Transverse colon (tissue), 4 donors: Measurements from ENCODE around the gene VEPH1. TPM values are rescaled to one million over a fixed set of nuclear protein-coding genes. Genes with fewer than 3 reads are reported as not detected.

Experiments
- DNase-seq: peaks from one replicate; pipeline ENCODE4 v3.0.0-alpha.2; 2019
- H3K27ac ChIP-seq, 4 donors: fragments of 200-600 bp; sonication (generic); 2 replicates each; pipeline ENCODE4 v1.5.1; 2016 to 2018; ENCODE audit warnings: inconsistent platforms in 4 of 4
- H3K27me3 ChIP-seq: fragments of 200-600 bp; sonication (generic); 2 replicates; pipeline ENCODE4 v1.5.1; 2017; ENCODE audit warnings: inconsistent platforms
- H3K36me3 ChIP-seq, 4 donors: fragments of 200-600 bp; sonication (generic); 2 replicates each; pipeline ENCODE4 v1.5.1; 2017 to 2019; ENCODE audit warnings: inconsistent platforms in 4 of 4
- H3K4me1 ChIP-seq, 4 donors: fragments of 200-600 bp; sonication (generic); 2 replicates each; pipeline ENCODE4 v1.5.1; 2017 to 2020; ENCODE audit warnings: inconsistent platforms in 4 of 4
- H3K4me3 ChIP-seq, 4 donors: fragments of 200-600 bp; sonication (generic); 1 replicate in 1 of 4; 2 replicates in 3 of 4; pipeline versions ENCODE4 v1.5.1 to v1.6.1; 2017 to 2019; ENCODE audit warnings: inconsistent platforms in 4 of 4
- H3K9me3 ChIP-seq, 2 donors: fragments of 200-600 bp; sonication (generic); 2 replicates each; pipeline ENCODE4 v1.5.1; 2017 to 2019; ENCODE audit warnings: inconsistent platforms in 2 of 2
- CTCF ChIP-seq, 5 experiments: fragments of 200-600 bp in 3 of 5; fragments of 450-650 bp in 2 of 5; sonication (generic) in 3 of 5; IDR thresholded peaks; 1 replicate in 2 of 5; 2 replicates in 3 of 5; pipeline ENCODE4 v1.5.1; 2016 to 2017; ENCODE audit warnings: antibody characterized with exemption in 5 of 5, inconsistent platforms in 3 of 5, mild to moderate bottlenecking in 2 of 5, moderate library complexity in 1 of 5
- EP300 ChIP-seq: sonication (generic); formaldehyde crosslinking; IDR thresholded peaks from one replicate; pipeline ENCODE4 v1.6.1; 2017; ENCODE audit warnings: antibody characterized with exemption, low read depth
- POLR2A ChIP-seq: fragments of 450-650 bp; IDR thresholded peaks from one replicate; pipeline ENCODE4 v1.6.1; 2016; ENCODE audit warnings: antibody characterized with exemption, mild to moderate bottlenecking, moderate library complexity
- POLR2AphosphoS5 ChIP-seq, 3 donors: sonication (generic); formaldehyde crosslinking; IDR thresholded peaks; one replicate each; pipeline ENCODE4 v1.6.1; 2016; ENCODE audit warnings: antibody characterized with exemption in 3 of 3
- WGBS, 2 donors: methylation state at CpG; one replicate each; pipeline ENCODE4 v1.1.5; 2018; ENCODE audit warnings: low coverage in 1 of 2; 5-methylcytosine and 5-hydroxymethylcytosine counted together
- in situ Hi-C, 4 donors: fragments of 200-750 bp; cut with MboI; loops; one replicate each; pipeline versions ENCODE4 v1.15.0 to v1.15.1; 2017; ENCODE audit warnings: low sequenced_read_pairs in 3 of 4, low pct_ligation_motif_present in 1 of 4, low pct_unique_long_range_greater_than_20kb in 1 of 4
- intact Hi-C: fragments of 100-400 bp; cut with DNase I; formaldehyde crosslinking; loops from one replicate; pipeline ENCODE4 v1.15.1; 2023; ENCODE audit warnings: low total_unique reads
- total RNA-seq, 4 donors: library from RNA; depleted of rRNA; stranded (reverse); fragments of >200 nt; gene quantifications; one replicate each; pipeline ENCODE4 v1.1.0, GENCODE V29; 2016

VEPH1 gene
- total RNA-seq, 4 donors from 2014 or later: 0.20 to 4.1 (median 0.90) TPM

GRCh38 chr3:157416347-157417087 is 86.7 kb downstream of the VEPH1 start:
- no peak overlapping the region for H3K27ac ChIP-seq
- H3K36me3 ChIP-seq: no peaks in the 10 kb centered on the region
- H3K9me3 ChIP-seq: no peaks in the 10 kb centered on the region
- DNase-seq: no peak
- TF ChIP-seq POLR2AphosphoS5 (IDR thresholded peaks at IDR 0.05) (no peak), CTCF (IDR thresholded peaks at IDR 0.05) (no peak), POLR2A (no peak), EP300 (no peak)
- no peaks in the 10 kb centered on the region for H3K4me1 ChIP-seq
- WGBS, 2 donors: 67 to 72% methylated on average over 3 of the region's 3 CpGs
- no peak overlapping the region for H3K4me3 ChIP-seq
- in situ Hi-C loops (no loop called here), intact Hi-C loops (no loop called here)
- no peaks in the 10 kb centered on the region for H3K27me3 ChIP-seq

GRCh38 chr3:157414861-157415260 is 88.4 kb downstream of the VEPH1 start:
- H3K27me3 ChIP-seq: no peaks in the 10 kb centered on the region

GRCh38 chr3:157412323-157412855 is 90.8 kb downstream of the VEPH1 start:
- Histone ChIP-seq H3K36me3 (no peaks in the 10 kb centered on the region), H3K4me3 (no peak overlapping the region), H3K4me1 (no peaks in the 10 kb centered on the region), H3K9me3 (no peaks in the 10 kb centered on the region), H3K27ac (no peak overlapping the region), H3K27me3 (no peaks in the 10 kb centered on the region)
- 71% methylated on average over 1 of the region's 1 CpG; no CpG with 5 or more reads in 1 of the 2 donors for WGBS, 2 donors
- DNase-seq: no peak
- intact Hi-C loops (no loop called here), in situ Hi-C loops (no loop called here)
- TF ChIP-seq POLR2A (no peak), EP300 (no peak), CTCF (IDR thresholded peaks at IDR 0.05) (no peak), POLR2AphosphoS5 (IDR thresholded peaks at IDR 0.05) (no peak)

More at GRCh38 chr3:157414861-157415260, 88.4 kb downstream of the VEPH1 start:
- intact Hi-C loops (no loop called here), in situ Hi-C loops (no loop called here)
- no peak for DNase-seq
- Histone ChIP-seq H3K9me3 (no peaks in the 10 kb centered on the region), H3K4me1 (no peaks in the 10 kb centered on the region), H3K27ac (no peak overlapping the region), H3K4me3 (no peak overlapping the region), H3K36me3 (no peaks in the 10 kb centered on the region)
- TF ChIP-seq EP300: no peak
- TF ChIP-seq POLR2AphosphoS5 (IDR thresholded peaks at IDR 0.05): no peak
- TF ChIP-seq CTCF (IDR thresholded peaks at IDR 0.05): no peak
- TF ChIP-seq POLR2A: no peak

GRCh38 chr3:157410945-157411344 is 92.3 kb downstream of the VEPH1 start:
- in situ Hi-C loops: no loop called here
- Histone ChIP-seq H3K9me3 (no peaks in the 10 kb centered on the region), H3K27me3 (no peaks in the 10 kb centered on the region), H3K4me1 (no peaks in the 10 kb centered on the region), H3K36me3 (no peaks in the 10 kb centered on the region), H3K4me3 (no peak overlapping the region), H3K27ac (no peak overlapping the region)
- intact Hi-C loops: no loop called here
- no peak for DNase-seq
- TF ChIP-seq CTCF (IDR thresholded peaks at IDR 0.05): no peak
- no peak for TF ChIP-seq EP300
- TF ChIP-seq POLR2AphosphoS5 (IDR thresholded peaks at IDR 0.05): no peak
- TF ChIP-seq POLR2A: no peak
- WGBS, 2 donors: 45 to 67% methylated on average over 2 of the region's 2 CpGs
